Measurements from ENCODE around the gene MPL.

DNA sequence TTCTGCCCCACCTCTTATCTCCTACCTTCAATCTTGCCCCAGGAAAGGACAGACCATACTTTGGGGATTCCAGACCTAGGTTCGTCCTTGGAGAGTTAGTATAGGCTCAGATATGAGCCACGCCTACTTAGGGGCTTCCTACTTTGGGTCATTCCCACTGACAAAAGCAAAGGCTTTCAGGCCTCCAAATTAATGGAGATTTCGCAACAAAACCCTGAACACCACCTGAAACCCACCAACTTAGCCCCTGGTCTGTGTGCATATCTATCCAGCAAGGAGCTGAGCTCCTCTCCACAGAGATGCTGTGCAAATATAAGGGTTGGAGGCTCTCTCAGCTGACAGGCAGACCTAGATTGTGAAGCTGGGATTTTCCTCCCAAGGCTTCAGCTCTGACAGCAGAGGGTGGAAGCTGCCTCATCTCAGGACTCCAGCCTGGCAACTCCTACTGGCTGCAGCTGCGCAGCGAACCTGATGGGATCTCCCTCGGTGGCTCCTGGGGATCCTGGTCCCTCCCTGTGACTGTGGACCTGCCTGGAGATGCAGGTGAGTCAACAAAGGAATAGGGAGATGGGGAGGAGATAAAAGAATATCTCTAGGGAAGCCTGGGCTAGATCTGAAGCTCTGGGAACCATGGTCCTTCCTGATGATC is 2.1 kb downstream of the MPL start:
- no peak for TF ChIP-seq TAF1 (IDR thresholded peaks at IDR 0.05; ENCODE audit: borderline replicate concordance, insufficient read depth, low read length)
- TF ChIP-seq SIN3A (IDR thresholded peaks at IDR 0.05; ENCODE audit: borderline replicate concordance, insufficient read depth, low read length), result no peak
- no peak for TF ChIP-seq POLR2AphosphoS5 (IDR thresholded peaks at IDR 0.05; ENCODE audit: low read depth, low read length)
